K562 (cell line): ENCODE data around the gene C21orf58. TPM values are rescaled to one million over a fixed set of nuclear protein-coding genes. Genes with fewer than 3 reads are reported as not detected.
A peak's percentile ranks its signal among the peaks of the same experiment; 100 is the strongest.

Experiments used
- CBX8 ChIP-seq: fragments of 200-600 bp; sonication (generic); IDR thresholded peaks from 2 replicates; pipeline ENCODE4 v1.6.1; 2012; ENCODE audit warnings: borderline replicate concordance, mixed run types, low read depth, mild to moderate bottlenecking, moderate library complexity, mixed read lengths, low read length, control low read depth, inconsistent platforms; ENCODE audit not compliant: poor library complexity, severe bottlenecking; ENCODE audit errors: extremely low read depth
- DACH1 ChIP-seq: fragments of 450-650 bp; IDR thresholded peaks from 2 replicates; pipeline ENCODE4 v1.6.1; 2018; ENCODE audit not compliant: partially characterized antibody
- EZH2 ChIP-seq: IDR thresholded peaks from 2 replicates; pipeline ENCODE4 v1.6.1; 2012; ENCODE audit warnings: low read depth, mild to moderate bottlenecking, inconsistent platforms, low read length, borderline replicate concordance
- FOXM1 ChIP-seq, 2 experiments: fragments of 450-650 bp in 1 of 2; sonication (generic) in 1 of 2; formaldehyde crosslinking in 1 of 2; IDR thresholded peaks; 2 replicates each; pipeline versions ENCODE4 v1.6.1 to v1.9.0; 2017 to 2022; ENCODE audit warnings: low read depth in 2 of 2, mild to moderate bottlenecking in 2 of 2, missing genetic modification reagents in 1 of 2, moderate library complexity in 1 of 2
- FOXP1 ChIP-seq: sonication (generic); formaldehyde crosslinking; IDR thresholded peaks from 2 replicates; pipeline ENCODE4 v1.8.0; 2022; ENCODE audit warnings: mild to moderate bottlenecking, missing genetic modification reagents
- GATAD2A ChIP-seq: fragments of 450-650 bp; IDR thresholded peaks from 2 replicates; pipeline ENCODE4 v1.6.1; 2017
- JUN ChIP-seq, 2 experiments: sonication (generic) in 1 of 2; formaldehyde crosslinking in 1 of 2; IDR thresholded peaks; 2 replicates each; pipeline versions ENCODE4 v1.6.1 to v1.8.0; 2012 to 2022; ENCODE audit warnings: borderline replicate concordance in 2 of 2, mild to moderate bottlenecking in 2 of 2, improper control_type of control experiment in 1 of 2, low read depth in 1 of 2, low read length in 1 of 2, missing genetic modification reagents in 1 of 2
- NFXL1 ChIP-seq: fragments of 450-650 bp; formaldehyde crosslinking; IDR thresholded peaks from 2 replicates; pipeline ENCODE4 v1.4.0; 2021; ENCODE audit warnings: mild to moderate bottlenecking
- NR2C1 ChIP-seq, 2 experiments: fragments of 450-650 bp; IDR thresholded peaks; 2 replicates each; pipeline ENCODE4 v1.6.1; 2017; ENCODE audit warnings: mild to moderate bottlenecking in 2 of 2, antibody characterized with exemption in 1 of 2, inconsistent platforms in 1 of 2, missing compliant biosample characterization in 1 of 2, missing genetic modification characterization in 1 of 2
- NUFIP1 ChIP-seq: fragments of 450-650 bp; IDR thresholded peaks from 2 replicates; pipeline ENCODE4 v1.6.1; 2018; ENCODE audit not compliant: partially characterized antibody
- POLR2AphosphoS2 ChIP-seq: IDR thresholded peaks from 2 replicates; pipeline ENCODE4 v1.6.1; 2012; ENCODE audit warnings: low read length, improper control_type of control experiment
- POLR2AphosphoS5 ChIP-seq: IDR thresholded peaks from 2 replicates; pipeline ENCODE4 v1.6.1; 2011; ENCODE audit warnings: mild to moderate bottlenecking, low read depth, low read length, moderate library complexity; ENCODE audit not compliant: control insufficient read depth, insufficient read depth
- PURB ChIP-seq: sonication (generic); formaldehyde crosslinking; IDR thresholded peaks from 2 replicates; pipeline ENCODE4 v1.9.0; 2021; ENCODE audit warnings: low read depth, mild to moderate bottlenecking, missing genetic modification reagents
- RBM22 ChIP-seq: fragments of 200-400 bp; formaldehyde crosslinking; IDR thresholded peaks from 2 replicates; pipeline ENCODE4 v1.6.1; 2018; ENCODE audit warnings: low read length, low read depth; ENCODE audit not compliant: poor library complexity, severe bottlenecking
- SMARCE1 ChIP-seq: fragments of 450-650 bp; IDR thresholded peaks from 2 replicates; pipeline ENCODE4 v1.7.1; 2016; ENCODE audit warnings: mild to moderate bottlenecking
- ZNF3 ChIP-seq: fragments of 250-450 bp; sonication (Bioruptor Pico); IDR thresholded peaks from 2 replicates; pipeline ENCODE4 v1.5.0; 2021; ENCODE audit warnings: mild to moderate bottlenecking, moderate library complexity
- ZNF436 ChIP-seq: fragments of 250-450, 450-650 bp; sonication (Bioruptor Pico); formaldehyde crosslinking; IDR thresholded peaks from 2 replicates; pipeline ENCODE4 v1.7.0; 2020; ENCODE audit warnings: mild to moderate bottlenecking
- ZNF77 ChIP-seq: fragments of 250-450 bp; sonication (Bioruptor Pico); IDR thresholded peaks from 2 replicates; pipeline ENCODE4 v1.5.0; 2020
- polyA plus RNA-seq, 8 experiments: library from polyadenylated mRNA; depleted of rRNA in 4 of 8; stranded (reverse) in 5 of 8; unstranded in 3 of 8; fragments of >200 nt; fragmentation: Nextera tagmentation in 2 of 8; fragmentation: Illumina TruSeq in 1 of 8; extraction: Ambion mirVana in 2 of 8; extraction: Trizol in 1 of 8; gene quantifications; 2 replicates each; pipeline versions ENCODE4 v1.2.1 to v1.2.3, GENCODE V29; 2011 to 2014; ENCODE audit warnings: inconsistent platforms in 1 of 8, missing spikeins in 1 of 8
- total RNA-seq, 7 experiments: library from RNA; depleted of rRNA in 6 of 7; stranded (reverse); fragments of >200 nt in 6 of 7; fragmentation: Illumina TruSeq in 2 of 7; extraction: Trizol in 2 of 7; gene quantifications; 2 replicates each; pipeline versions ENCODE4 v1.2.1 to v1.2.3, GENCODE V29; 2011 to 2021; ENCODE audit warnings: low replicate concordance in 1 of 7
- TF ChIP-seq, protein P1 (sequence below): fragments of 250-450 bp; sonication (Bioruptor Pico); IDR thresholded peaks from 2 replicates; pipeline ENCODE4 v1.8.0; 2021; ENCODE audit warnings: borderline replicate concordance, mild to moderate bottlenecking, moderate library complexity; ENCODE audit not compliant: poor library complexity, severe bottlenecking
- TF ChIP-seq, protein P2 (sequence below), 2 experiments: fragments of 450-650 bp; IDR thresholded peaks; 2 replicates each; pipeline ENCODE4 v1.6.1; 2016
- TF ChIP-seq, protein P3 (sequence below): fragments of 250-450 bp; sonication (Bioruptor Pico); IDR thresholded peaks from 2 replicates; pipeline ENCODE4 v1.8.0; 2021; ENCODE audit warnings: moderate library complexity, mild to moderate bottlenecking, inconsistent platforms
- TF ChIP-seq, protein P4 (sequence below): IDR thresholded peaks from 2 replicates; pipeline ENCODE4 v1.6.1; 2016; ENCODE audit warnings: missing genetic modification characterization, missing compliant biosample characterization

Gene C21orf58
- total and polyA plus RNA-seq, 9 of the 15 experiments (the other 6 are each of a cell fraction or from before 2014, with no cell fraction given), result 1.2 to 30.5 (median 12.4) TPM

DNA sequence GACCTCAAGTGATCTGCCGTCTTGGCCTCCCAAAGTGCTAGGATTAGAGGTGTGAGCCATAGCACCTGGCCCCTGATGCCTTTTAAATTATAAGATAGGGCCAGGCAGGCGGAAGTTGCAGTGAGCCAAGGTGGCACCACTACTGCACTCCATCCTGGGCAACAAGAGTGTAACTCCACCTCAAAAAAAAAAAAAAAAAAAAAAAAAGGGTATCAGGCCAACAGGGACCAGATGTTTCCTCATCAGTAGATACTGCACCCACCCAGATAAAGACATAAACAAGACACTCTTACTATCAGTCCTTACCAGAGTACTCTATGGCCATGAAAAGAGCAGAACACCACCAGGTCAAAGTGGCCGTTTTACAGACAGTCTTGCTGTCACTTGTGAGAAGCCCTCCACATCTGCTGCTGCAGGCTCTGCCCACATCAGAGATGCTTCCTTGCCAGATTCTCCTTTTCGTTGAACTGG lies 3.3 kb downstream of the C21orf58 start (continued):
- TF ChIP-seq DACH1, result peak; percentile 53
- TF ChIP-seq, protein P1, sequence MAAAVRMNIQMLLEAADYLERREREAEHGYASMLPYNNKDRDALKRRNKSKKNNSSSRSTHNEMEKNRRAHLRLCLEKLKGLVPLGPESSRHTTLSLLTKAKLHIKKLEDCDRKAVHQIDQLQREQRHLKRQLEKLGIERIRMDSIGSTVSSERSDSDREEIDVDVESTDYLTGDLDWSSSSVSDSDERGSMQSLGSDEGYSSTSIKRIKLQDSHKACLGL (CRISPR knock-in tag), result no peak
- TF ChIP-seq, protein P2, sequence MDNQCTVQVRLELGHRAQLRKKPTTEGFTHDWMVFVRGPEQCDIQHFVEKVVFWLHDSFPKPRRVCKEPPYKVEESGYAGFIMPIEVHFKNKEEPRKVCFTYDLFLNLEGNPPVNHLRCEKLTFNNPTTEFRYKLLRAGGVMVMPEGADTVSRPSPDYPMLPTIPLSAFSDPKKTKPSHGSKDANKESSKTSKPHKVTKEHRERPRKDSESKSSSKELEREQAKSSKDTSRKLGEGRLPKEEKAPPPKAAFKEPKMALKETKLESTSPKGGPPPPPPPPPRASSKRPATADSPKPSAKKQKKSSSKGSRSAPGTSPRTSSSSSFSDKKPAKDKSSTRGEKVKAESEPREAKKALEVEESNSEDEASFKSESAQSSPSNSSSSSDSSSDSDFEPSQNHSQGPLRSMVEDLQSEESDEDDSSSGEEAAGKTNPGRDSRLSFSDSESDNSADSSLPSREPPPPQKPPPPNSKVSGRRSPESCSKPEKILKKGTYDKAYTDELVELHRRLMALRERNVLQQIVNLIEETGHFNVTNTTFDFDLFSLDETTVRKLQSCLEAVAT (IDR thresholded peaks at IDR 0.05), result peak; percentile 87 to 90; a peak in 3 of 4 replicates
- TF ChIP-seq CBX8, result no peak
- TF ChIP-seq POLR2AphosphoS2, result no peak
- TF ChIP-seq, protein P3, sequence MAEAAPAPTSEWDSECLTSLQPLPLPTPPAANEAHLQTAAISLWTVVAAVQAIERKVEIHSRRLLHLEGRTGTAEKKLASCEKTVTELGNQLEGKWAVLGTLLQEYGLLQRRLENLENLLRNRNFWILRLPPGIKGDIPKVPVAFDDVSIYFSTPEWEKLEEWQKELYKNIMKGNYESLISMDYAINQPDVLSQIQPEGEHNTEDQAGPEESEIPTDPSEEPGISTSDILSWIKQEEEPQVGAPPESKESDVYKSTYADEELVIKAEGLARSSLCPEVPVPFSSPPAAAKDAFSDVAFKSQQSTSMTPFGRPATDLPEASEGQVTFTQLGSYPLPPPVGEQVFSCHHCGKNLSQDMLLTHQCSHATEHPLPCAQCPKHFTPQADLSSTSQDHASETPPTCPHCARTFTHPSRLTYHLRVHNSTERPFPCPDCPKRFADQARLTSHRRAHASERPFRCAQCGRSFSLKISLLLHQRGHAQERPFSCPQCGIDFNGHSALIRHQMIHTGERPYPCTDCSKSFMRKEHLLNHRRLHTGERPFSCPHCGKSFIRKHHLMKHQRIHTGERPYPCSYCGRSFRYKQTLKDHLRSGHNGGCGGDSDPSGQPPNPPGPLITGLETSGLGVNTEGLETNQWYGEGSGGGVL, result no peak
- peak; percentile 70; the same call in 1 of the 2 replicates for TF ChIP-seq NR2C1 (IDR thresholded peaks at IDR 0.05)
- peak; percentile 32; the same call in 1 of the 2 replicates for TF ChIP-seq NR2C1 (tag; IDR thresholded peaks at IDR 0.05)
- no peak for TF ChIP-seq PURB (CRISPR knock-in tag)
- TF ChIP-seq, protein P4, sequence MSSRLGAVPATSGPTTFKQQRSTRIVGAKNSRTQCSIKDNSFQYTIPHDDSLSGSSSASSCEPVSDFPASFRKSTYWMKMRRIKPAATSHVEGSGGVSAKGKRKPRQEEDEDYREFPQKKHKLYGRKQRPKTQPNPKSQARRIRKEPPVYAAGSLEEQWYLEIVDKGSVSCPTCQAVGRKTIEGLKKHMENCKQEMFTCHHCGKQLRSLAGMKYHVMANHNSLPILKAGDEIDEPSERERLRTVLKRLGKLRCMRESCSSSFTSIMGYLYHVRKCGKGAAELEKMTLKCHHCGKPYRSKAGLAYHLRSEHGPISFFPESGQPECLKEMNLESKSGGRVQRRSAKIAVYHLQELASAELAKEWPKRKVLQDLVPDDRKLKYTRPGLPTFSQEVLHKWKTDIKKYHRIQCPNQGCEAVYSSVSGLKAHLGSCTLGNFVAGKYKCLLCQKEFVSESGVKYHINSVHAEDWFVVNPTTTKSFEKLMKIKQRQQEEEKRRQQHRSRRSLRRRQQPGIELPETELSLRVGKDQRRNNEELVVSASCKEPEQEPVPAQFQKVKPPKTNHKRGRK (tag), result no peak
- TF ChIP-seq ZNF436 (CRISPR knock-in tag), result no peak
- peak; percentile 60 for TF ChIP-seq NUFIP1
- TF ChIP-seq EZH2, result no peak; the same call in 1 of the 2 replicates
- no peak for TF ChIP-seq RBM22
- peak; percentile 84; the same call in 1 of the 2 replicates for TF ChIP-seq FOXP1 (CRISPR knock-in tag)
- no peak for TF ChIP-seq ZNF77 (CRISPR knock-in tag)
- peak; percentile 100 for TF ChIP-seq POLR2AphosphoS5
- peak; percentile 98 for TF ChIP-seq FOXM1 (IDR thresholded peaks at IDR 0.05; ENCODE audit: low read depth)
- TF ChIP-seq FOXM1 (CRISPR knock-in tag; IDR thresholded peaks at IDR 0.05; ENCODE audit: low read depth), result no peak
- 0 out of 2 replicates have a peak, but pooled peaks have one; percentile 21 for TF ChIP-seq JUN (IDR thresholded peaks at IDR 0.05; ENCODE audit: borderline replicate concordance, low read depth, low read length)
- no peak for TF ChIP-seq JUN (CRISPR knock-in tag; IDR thresholded peaks at IDR 0.05; ENCODE audit: borderline replicate concordance)
- TF ChIP-seq ZNF3 (CRISPR knock-in tag), result no peak
- 0 out of 2 replicates have a peak, but pooled peaks have one; percentile 53 for TF ChIP-seq GATAD2A
- no peak for TF ChIP-seq NFXL1 (CRISPR knock-in tag)
- peak; percentile 97 for TF ChIP-seq SMARCE1
